Non-pigmented ciliary epithelial cell (primary cell): ENCODE results near the gene RNF5.
A peak's percentile ranks its signal among the peaks of the same experiment; 100 is the strongest.

Experiments used
- DNase-seq: peaks from one replicate; pipeline ENCODE4 v3.0.0-alpha.2; 2010; ENCODE audit warnings: low read depth

Gene RNF5

DNA sequence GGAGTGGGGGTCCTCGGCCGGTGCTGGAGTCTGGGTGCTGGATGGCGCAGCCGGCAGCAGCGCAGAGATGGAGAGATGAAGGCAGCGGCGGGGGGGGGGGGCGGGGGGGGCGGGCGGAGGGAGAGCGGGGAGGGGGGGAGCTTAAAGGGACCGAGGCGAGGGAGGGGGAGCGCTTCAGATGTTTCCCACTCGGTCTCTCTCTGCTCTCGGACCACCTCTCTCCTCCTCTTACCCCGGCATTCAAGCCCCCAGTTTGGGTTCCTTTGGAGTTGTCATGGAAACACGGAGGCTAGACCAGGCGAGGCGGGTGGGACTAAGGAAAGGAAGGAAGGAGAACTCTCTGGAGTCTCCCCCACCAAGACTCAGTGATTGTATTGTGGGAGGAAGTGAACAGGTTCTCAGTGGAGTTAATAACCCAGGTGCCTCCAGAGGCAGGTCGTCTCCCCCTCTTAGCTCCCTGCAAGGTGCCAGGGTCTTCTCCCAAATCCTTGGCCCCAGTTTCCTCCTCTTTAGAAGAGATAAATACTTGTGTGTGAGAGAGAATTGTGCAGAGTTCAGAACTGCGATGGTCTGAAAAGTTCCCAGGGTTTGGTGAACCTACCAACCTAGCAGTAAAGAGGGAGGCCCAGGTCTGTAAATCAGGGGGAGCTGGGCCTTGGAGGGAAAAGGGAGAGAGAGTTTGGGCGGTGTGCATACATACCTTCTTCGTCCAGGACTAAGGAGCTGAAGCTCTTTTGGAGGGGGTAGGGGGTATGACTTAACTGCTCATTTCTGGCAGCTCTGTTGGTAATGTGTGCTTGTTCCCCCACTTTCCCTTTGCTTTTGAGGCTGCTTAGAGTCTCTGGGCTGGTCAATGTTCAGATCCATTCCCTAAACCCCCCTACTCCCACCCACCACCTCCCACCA is 26.1 kb upstream of the RNF5 start, which contains the start of gene PRRT1:
Gene PRRT1, minus strand, starts transcription at position 77 of the 906 bp plus-strand sequence. CDS start 112 bp downstream, outside the sequence.
- no peak for DNase-seq

DNA sequence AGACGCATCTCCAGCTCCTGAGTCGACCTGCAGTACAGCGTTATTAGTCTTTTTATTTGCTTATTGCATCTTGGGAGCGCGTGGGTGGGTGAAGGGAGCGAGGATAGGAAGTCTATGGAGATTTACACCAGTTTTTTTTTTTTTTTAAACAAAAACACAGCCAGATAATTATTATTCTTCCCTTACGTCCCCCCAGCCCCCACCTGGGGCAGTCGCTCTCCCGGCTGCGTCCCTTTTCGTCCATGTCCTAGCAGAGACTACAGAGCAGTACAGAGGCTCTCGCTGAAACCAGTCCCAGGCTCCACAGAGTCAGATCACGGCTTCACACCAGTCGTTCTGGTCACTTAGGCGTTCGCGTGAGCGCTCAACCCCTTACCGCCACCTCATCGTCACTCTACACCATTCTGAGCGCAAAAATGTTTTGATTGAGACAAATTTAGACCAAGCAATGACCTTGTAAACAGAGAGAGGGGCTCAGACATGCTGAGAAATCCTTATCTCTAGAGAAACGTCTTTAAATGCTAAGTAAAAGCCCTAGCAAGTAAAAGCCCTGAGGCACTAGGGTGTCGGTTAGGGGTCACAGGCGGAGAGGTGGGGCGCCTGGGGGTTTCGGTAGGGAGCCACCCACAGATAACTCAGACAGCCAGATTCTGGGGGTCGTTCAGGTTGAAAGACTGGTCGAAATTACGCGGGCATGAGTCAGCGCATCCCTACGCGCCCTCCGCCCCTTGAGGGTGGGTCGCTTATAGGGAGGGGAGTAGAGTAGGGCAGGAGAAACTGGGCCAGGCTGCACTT is 25.2 kb upstream of the RNF5 start:
- no peak for DNase-seq

DNA sequence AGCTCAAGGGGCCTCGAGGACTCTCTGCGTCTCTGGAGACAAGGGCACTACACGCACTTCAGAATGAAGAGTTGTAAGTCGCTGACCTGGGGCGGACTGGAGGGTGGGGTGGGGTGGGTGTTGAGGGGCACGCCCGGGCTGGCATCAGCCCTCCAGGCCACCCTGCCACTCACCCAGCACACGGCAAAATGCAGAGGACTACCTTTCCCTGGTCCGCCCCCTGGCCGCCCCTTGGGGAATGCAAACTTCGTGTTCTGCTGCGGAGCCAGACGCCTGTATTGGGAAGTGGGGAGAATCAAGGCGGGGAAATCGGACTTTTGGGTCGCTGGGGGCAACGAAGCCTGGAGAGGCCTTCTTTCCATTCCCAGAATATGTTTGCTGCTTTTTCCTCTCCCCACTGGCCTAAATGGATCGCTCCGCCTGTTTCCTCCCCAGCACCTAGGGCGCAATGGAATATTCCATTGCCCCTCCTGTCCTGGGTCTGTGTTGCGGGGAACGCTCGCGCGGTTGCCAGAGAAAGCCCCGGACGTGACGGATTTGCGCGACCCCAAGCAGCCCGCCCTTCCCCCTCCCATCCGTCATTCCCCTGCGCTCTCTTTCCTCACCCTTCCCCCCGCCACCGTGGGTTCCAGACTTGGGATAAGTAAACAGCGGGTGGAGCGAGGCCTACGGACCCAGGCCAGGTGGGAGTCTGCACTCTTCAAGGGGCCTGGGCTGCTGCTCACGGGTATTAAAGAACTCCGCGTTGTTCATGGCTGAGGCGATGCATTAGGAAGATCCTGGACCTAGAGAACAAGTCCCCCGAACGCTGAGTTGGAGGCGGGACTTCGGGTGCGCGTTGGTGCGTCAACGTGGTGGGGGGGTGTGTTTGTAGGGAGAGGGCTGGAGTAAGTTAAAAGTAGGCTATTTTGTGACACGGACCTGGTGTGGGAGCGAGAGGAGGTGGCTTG is 24.4 kb upstream of the RNF5 start, which contains the start of gene PPT2:
Gene PPT2, plus strand, starts transcription at position 578 of the 950 bp plus-strand sequence. CDS start 454 bp downstream, outside the sequence.
- DNase-seq = peak; percentile 78

DNA sequence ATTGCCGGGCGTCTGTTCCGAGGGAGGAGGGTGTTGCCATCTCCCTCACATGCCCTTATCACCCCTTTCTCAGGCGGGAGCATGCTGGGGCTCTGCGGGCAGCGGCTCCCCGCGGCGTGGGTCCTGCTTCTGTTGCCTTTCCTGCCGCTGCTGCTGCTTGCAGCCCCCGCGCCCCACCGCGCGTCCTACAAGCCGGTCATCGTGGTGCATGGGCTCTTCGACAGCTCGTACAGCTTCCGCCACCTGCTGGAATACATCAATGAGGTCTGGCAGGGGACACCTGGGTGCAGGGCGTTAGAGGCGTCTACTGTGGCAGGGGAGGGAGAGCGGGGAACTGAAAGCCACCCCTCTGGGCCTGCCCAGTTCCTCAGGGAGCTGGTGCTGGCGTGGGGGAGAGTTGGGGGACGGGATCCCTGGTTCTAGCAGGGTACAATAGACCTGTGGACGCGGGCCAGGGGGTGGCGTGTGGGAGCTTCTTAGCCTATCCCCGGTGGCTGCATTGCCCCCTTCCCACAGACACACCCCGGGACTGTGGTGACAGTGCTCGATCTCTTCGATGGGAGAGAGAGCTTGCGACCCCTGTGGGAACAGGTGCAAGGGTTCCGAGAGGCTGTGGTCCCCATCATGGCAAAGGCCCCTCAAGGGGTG is 23.6 kb upstream of the RNF5 start:
- DNase-seq = no peak

DNA sequence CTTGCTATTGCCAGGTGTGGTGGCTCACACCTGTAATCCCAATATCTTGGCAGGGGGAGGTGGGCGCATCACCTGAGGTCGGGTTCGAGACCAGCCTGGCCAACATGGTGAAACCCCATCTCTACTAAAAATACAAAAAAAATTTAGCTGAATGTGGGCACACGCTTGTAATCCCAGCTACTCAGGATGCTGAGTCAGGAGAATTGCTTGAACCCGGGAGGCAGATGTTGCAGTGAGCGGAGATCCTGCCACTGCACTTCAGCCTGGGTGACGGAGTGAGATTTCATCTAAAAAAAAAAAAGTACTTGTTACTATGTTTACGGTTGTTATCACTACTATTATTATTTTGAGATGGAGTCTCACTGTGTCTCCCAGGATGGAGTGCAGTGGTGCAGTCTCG is 21.3 kb upstream of the RNF5 start:
- DNase-seq = no peak

DNA sequence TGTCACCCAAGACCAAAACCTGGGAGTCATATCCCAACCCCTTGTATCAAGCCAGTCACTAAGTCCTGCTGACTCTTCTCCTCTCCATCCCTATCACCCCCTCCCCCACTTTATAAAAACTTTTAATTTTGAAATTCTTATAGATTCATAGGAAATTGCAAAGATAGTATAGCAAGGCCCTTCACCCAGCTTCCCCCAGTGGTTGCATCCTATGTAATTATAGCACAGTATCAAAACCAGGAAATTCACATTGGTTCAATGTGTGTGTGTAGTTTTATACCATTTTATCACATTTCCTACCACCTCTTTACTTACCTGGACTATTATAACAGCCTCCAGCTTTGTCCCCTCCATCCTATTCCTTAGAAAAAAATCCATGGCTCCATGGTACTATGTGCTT is 20.2 kb upstream of the RNF5 start:
- DNase-seq = no peak

DNA sequence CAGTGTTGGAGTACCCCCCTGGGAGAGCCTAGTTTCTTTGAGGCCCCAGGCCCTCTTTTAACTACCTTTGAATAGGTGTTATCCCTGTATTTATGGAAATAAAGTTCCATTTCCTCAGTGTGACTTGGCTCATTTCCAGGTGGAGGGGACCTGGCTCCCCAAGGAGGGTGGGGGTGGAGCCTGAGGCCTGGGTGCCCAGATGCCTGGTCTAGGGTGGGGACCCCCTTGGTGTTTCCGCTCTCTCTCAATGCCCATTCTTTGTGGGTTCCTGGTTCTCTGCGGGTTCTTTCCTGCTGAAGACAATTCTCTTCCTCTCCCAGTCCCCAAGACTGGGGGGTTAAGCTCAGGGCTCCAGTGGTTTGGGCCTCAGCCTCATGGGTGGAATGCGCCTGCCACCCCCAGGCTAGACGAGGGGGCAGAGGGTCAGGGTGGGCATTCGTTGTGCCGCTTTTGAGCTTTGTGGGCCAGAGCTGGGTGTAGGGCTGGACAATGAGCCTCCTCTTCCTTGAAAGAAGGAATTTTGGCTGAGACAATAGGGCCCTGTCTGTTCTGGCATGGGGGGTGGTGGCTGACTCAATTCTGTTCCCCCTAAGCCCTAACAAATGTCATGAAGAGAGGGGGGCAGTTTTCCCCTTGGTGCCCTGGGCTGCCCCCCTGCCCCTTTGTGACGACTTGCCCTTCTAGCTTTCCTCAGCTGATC is 14.5 kb upstream of the RNF5 start:
- DNase-seq = no peak

DNA sequence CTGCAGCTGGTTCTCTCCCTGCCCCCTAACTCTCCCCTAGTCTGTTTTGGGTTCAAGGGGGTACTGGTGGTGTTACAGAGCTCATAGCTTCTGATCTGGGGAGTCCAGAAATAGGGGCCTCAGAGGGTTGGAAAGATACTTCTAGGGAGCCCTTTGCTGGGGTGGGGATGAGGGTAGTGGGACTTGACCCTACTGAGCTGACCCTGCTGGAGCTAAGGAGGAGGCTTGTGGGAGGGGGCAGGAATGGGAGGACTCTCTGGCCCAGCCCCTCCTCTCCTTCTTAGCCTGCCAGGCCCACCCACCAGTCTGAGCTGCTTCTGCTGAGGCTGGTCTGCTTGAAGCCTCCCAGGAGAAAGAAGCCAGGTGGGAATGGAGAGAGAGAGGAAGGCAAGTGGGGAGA is 13.9 kb upstream of the RNF5 start, which contains the start of gene EGFL8:
Gene EGFL8, plus strand, starts transcription at position 301 of the 400 bp plus-strand sequence. CDS start 1,571 bp downstream, outside the sequence.
- no peak for DNase-seq

DNA sequence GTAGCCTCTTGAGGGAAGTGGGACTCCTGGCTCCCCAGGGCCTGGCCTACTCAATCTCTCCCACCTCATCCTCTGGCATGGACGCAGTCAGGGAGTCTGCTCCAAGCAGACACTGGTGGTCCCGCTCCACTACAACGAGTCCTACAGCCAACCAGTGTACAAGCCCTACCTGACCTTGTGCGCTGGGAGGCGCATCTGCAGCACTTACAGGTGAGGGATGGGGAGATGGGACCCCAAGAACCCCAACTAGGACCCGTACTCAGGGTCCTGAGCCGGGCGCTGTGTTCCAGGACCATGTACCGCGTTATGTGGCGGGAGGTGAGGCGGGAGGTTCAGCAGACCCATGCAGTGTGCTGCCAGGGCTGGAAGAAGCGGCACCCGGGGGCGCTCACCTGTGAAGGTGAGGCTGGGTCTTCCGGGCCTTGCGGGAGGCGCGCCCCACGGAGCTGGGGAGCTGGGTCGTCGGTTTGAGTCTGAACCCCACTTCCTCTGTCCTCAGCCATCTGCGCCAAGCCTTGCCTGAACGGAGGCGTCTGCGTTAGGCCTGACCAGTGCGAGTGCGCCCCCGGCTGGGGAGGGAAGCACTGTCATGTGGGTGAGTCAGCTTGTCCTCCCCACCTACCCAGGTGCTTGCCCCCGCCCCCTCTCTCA is 11.7 kb upstream of the RNF5 start:
- no peak for DNase-seq

DNA sequence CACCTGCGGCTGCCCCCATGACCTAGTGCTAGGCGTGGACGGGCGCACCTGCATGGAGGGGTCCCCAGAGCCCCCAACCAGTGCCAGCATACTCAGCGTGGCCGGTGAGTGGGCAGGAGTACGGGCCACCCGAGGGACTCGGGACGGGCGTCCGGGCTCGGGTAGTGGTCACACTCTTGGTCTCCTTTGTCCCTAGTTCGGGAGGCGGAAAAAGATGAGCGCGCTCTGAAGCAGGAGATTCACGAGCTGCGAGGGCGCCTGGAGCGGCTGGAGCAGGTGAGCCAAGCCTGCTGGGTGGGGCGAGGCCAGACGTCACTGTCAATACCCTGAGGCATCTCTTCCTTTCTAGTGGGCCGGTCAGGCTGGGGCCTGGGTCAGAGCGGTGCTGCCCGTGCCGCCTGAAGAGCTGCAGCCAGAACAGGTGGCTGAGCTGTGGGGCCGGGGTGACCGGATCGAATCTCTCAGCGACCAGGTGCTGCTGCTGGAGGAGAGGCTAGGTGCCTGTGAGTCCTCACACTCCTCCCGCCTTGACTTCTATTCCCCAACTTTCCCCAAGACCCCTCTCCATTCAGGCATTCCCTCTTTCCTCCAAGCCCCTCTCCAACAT is 10.9 kb upstream of the RNF5 start:
- no peak for DNase-seq

DNA sequence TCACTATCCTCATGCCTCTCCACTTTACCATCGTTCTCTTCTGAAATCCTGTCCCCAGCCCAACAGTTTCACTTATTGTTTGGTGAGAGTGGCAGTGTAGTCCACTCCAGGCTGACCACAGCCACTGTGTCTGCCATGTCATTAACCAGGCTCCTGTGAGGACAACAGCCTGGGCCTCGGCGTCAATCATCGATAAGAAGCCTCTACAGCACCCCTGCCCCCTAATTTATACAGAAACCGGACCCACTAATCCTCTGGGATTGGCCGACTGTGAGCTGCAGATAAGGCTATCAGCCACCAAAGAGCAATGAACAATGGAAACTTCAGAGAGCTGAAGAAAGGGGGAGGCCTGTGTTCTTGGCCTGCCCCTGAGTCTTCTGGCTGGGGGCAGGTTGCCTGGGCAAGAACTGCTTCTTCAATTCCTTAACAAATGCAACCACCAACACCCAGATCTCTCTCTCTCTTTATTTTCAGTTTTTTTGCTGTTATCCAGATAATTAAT is 10.4 kb upstream of the RNF5 start:
- no peak for DNase-seq

DNA sequence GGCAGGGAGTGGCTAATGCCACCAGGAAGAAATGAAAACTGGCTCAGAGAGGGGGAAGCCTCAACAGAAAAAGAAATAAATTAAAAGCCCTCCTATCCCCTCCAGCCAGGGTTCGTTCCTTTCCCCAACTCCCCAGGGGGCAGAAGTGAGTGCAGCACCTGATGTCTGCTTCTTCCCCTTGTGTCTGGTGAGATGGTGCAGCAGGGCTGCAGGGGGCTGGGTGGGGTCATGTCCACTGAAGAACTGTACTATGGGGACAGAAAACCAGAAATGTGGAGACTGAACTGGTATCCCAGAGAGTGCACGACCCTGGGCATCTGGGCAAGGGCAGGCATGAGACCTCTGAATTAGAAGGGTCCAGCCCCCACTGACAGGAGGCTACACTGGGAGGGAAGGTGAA is 9.9 kb upstream of the RNF5 start:
- no peak for DNase-seq

DNA sequence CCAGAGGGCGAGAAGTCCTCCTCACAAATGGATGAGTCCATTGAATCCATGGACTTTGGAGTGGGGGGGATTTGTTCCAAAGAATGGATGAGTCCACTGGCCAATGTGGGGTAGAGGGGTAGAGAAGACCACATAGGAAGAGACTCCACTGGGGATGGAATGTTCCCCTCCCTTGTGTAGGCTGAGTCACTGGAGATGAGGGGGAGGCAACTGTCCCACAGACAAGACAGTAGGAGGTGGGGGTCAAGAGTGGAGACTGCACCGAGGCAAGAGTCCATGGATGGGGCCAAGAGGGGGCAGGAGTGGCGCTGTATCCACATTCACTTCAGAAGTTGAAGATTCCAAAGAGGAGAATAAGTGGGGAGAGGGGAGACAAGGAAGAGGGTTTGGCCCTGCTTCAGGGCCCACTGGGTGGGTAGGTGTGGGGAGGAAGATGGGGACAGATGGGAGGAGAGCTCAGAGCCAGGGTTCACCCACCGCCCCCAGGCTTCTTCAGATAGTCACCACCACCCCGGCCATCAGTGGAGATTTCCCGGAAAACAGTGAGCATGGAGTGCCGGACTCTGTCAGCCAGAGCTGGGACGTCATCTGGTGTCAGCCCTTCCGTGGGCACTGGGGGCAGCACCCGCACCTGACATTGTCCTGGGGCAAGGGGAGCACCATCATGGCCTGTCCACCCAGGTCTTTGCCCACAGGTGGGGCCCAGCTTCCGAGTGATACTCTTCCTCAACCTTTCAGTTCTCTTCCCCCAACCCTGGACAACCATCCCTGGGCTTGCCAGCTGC is 9.2 kb upstream of the RNF5 start:
- no peak for DNase-seq

DNA sequence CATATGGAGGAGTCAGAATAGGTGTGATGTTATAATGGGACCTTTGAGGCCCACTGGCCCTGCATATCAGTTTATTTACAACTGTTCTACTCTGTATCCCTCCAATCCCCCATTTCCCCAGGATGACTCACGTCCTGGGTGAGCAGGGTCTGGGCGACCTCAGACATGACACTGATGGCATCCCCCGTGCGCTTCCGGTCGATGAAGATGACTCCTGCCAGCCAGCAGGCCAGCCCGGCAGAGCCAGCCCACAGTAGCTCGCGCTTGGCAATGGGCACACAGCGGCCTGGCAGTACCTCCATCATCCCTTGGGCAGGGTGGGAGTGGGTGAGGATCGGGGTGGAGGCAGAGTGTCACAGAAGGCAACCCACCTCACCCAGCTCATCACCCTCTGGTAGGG is 7.9 kb upstream of the RNF5 start:
- no peak for DNase-seq

DNA sequence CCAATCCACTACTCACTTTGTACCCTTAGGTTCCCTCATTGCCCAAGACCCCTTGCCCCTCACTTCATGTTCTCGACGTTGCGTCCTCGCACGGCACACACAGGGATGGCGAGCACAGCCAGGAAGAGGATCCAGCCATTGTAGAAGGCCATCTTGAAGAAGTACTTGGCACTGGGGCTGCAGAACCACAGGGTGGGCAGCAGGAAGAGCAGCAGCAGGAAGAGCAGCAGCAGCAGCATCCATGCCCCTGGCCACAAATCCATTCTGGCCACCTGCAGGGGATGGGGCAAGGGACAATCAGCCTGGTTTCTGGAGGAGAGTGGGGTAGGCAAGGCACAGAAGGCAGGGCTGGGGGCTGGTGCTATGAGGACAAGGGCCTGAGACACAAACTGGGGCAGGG is 7.0 kb upstream of the RNF5 start:
- DNase-seq = no peak

DNA sequence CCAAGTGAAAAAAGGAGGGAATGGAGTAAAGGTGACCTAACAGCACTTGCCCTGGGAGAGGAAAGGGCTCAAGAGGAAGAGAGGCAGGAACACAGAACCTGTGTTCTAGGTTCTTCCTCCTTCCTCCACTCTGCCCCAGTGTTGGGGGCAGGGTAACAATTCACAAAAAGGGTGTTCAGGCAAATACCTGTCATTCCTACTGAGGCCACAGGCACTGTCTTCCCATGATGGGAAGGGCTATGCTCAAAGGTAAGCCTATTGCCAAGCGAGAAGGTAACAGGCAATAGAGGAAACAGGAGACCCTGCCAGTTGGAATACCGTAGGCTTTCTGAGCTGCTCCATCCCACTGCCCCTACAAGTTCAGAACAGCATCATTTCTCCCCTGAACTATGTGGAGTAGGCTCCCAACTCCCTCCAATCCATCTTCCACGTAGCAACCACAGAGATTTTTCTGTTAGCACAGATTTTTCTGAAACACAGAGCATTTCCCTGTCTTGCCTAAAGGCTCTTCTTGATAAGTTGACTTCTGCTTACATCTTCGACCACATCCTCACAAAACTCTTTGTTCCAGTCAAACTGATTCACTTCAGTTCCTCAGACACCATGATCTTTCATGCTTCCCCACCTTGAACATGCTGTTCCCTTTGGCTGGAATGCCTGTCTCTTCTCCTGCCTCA is 5.0 kb upstream of the RNF5 start:
- DNase-seq = no peak

DNA sequence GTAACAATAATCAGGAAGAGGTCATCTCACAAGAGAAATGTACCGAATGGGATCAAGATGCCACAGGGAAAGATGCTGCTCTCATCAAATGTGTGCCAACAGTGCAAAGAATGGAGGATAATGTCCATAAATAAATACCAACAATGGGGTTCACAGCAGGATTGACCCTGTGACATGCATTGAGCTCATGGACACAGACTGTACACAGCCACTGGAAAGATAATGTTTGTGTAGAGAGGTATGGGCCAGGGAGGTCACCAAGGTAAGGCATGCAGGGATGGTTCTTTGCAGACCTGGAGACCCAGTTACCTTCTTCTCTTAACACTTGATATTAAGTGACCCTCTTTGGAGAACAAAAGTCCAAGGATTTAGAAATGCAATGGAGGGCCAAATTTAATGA is 3.8 kb upstream of the RNF5 start:
- DNase-seq = no peak

DNA sequence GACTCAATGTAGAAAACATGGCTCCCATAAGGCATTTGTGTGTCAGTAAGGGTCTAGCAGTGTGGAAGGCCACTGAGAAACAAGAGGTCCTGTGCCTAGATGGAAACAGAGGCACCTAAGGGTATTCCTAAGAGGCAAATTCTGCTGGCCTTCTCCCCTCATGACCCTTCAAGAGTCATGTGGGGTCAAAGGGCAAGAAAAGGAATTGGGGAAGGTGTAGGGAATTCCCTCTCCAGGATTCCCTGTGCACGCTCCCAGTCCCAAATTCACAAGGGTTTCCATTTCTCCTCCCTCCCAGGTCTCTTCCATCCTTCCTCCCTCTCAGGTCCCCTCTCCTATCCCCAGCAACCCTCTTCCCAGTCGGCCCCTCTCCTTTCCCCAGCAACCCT is 2.9 kb upstream of the RNF5 start:
- no peak for DNase-seq
